GM23338 (cell line): ENCODE measurements around the gene MPO. TPM values are rescaled to one million over a fixed set of nuclear protein-coding genes. Genes with fewer than 3 reads are reported as not detected.
A peak's percentile ranks its signal among the peaks of the same experiment; 100 is the strongest.

Source experiments
- ATAC-seq: fragments of 200-7000 bp; cut with Tn5 transposase; 3 replicates; pipeline ENCODE4 v1.9.1; 2020
- DNase-seq: peaks from one replicate; pipeline ENCODE4 v3.0.0-alpha.2; 2015; ENCODE audit warnings: low spot score
- H2AFZ ChIP-seq: fragments of 200-600 bp; sonication (generic); 2 replicates; pipeline ENCODE4 v1.8.0; 2016; ENCODE audit warnings: antibody characterized with exemption, mild to moderate bottlenecking, moderate library complexity
- H3F3A ChIP-seq: fragments of 200-600 bp; sonication (generic); replicated peaks from 2 replicates; pipeline ENCODE4 v1.8.0; 2017; ENCODE audit warnings: antibody characterized with exemption, mixed run types, low read depth
- H3K27ac ChIP-seq: fragments of 200-600 bp; sonication (generic); 2 replicates; pipeline ENCODE4 v1.6.1; 2016; ENCODE audit warnings: low read depth
- H3K27me3 ChIP-seq: fragments of 200-600 bp; sonication (generic); 2 replicates; pipeline ENCODE4 v1.8.0; 2016; ENCODE audit warnings: mild to moderate bottlenecking, mixed run types, moderate library complexity; ENCODE audit not compliant: insufficient read depth
- H3K36me3 ChIP-seq: fragments of 200-600 bp; sonication (generic); 2 replicates; pipeline ENCODE4 v1.8.0; 2016; ENCODE audit warnings: mild to moderate bottlenecking; ENCODE audit not compliant: insufficient read depth
- H3K4me1 ChIP-seq: fragments of 200-600 bp; sonication (generic); 2 replicates; pipeline ENCODE4 v1.8.0; 2016; ENCODE audit warnings: mild to moderate bottlenecking, moderate library complexity; ENCODE audit not compliant: insufficient read depth
- H3K4me2 ChIP-seq: fragments of 200-600 bp; sonication (generic); 2 replicates; pipeline ENCODE4 v1.7.1; 2017; ENCODE audit warnings: mixed run types
- H3K4me3 ChIP-seq: fragments of 200-600 bp; sonication (generic); 2 replicates; pipeline ENCODE4 v1.6.1; 2016; ENCODE audit warnings: mixed run types
- H3K79me2 ChIP-seq: fragments of 200-600 bp; sonication (generic); replicated peaks from 2 replicates; pipeline ENCODE4 v1.8.0; 2017; ENCODE audit warnings: mild to moderate bottlenecking; ENCODE audit not compliant: insufficient read depth
- H3K9me2 ChIP-seq: fragments of 200-600 bp; sonication (generic); 2 replicates; pipeline ENCODE4 v1.8.0; 2017; ENCODE audit not compliant: insufficient read depth
- H4K20me1 ChIP-seq: fragments of 200-600 bp; sonication (generic); replicated peaks from 2 replicates; pipeline ENCODE4 v1.8.0; 2017; ENCODE audit warnings: mild to moderate bottlenecking; ENCODE audit not compliant: insufficient read depth
- H3K27ac Mint-ChIP-seq: 2 replicates; pipeline ENCODE4 v1.8.0; 2020; ENCODE audit warnings: inconsistent platforms, mild to moderate bottlenecking, moderate library complexity, mixed read lengths
- H3K27me3 Mint-ChIP-seq: 3 replicates; pipeline ENCODE4 v1.8.0; 2022; ENCODE audit warnings: low read depth, mild to moderate bottlenecking, moderate library complexity, mixed read lengths, inconsistent platforms; ENCODE audit not compliant: insufficient read depth, poor library complexity
- H3K36me3 Mint-ChIP-seq: 3 replicates; pipeline ENCODE4 v1.8.0; 2021; ENCODE audit warnings: low read depth, mild to moderate bottlenecking, inconsistent platforms, moderate library complexity, mixed read lengths
- H3K4me1 Mint-ChIP-seq: 3 replicates; pipeline ENCODE4 v1.8.0; 2020; ENCODE audit warnings: mild to moderate bottlenecking, inconsistent platforms, mixed read lengths
- H3K4me3 Mint-ChIP-seq: 3 replicates; pipeline ENCODE4 v1.8.0; 2021; ENCODE audit warnings: moderate library complexity, mild to moderate bottlenecking, inconsistent platforms, mixed read lengths
- H3K9me3 Mint-ChIP-seq: 3 replicates; pipeline ENCODE4 v1.8.0; 2020; ENCODE audit warnings: moderate library complexity, mild to moderate bottlenecking, inconsistent platforms, mixed read lengths
- CREB1 ChIP-seq: fragments of 250-450 bp; sonication (Bioruptor Pico); IDR thresholded peaks from 2 replicates; pipeline ENCODE4 v1.5.0; 2020; ENCODE audit warnings: low read depth, mild to moderate bottlenecking, moderate library complexity
- CTCF ChIP-seq, 2 experiments: fragments of 200-600 bp in 1 of 2; sonication (generic) in 1 of 2; conservative IDR thresholded peaks; 2 replicates each; pipeline versions ENCODE4 v1.5.1 to v1.6.1; 2016 to 2017; ENCODE audit warnings: antibody characterized with exemption in 2 of 2, low read depth in 2 of 2, mild to moderate bottlenecking in 2 of 2, moderate library complexity in 1 of 2
- ETS1 ChIP-seq: IDR thresholded peaks from 2 replicates; pipeline ENCODE4 v1.6.1; 2016; ENCODE audit warnings: antibody characterized with exemption
- EZH2phosphoT487 ChIP-seq: fragments of 200-600 bp; sonication (generic); IDR thresholded peaks from one replicate; pipeline ENCODE4 v1.8.1; 2018; ENCODE audit warnings: antibody characterized with exemption; ENCODE audit not compliant: unreplicated experiment
- JUNB ChIP-seq: IDR thresholded peaks from one replicate; pipeline ENCODE4 v1.6.1; 2016; ENCODE audit warnings: antibody characterized with exemption; ENCODE audit not compliant: unreplicated experiment
- STAT1 ChIP-seq: IDR thresholded peaks from one replicate; pipeline ENCODE4 v1.6.1; 2016; ENCODE audit warnings: antibody characterized with exemption; ENCODE audit not compliant: unreplicated experiment
- ZNF114 ChIP-seq: fragments of 250-450 bp; sonication (Bioruptor Pico); IDR thresholded peaks from 2 replicates; pipeline ENCODE4 v1.5.0; 2020; ENCODE audit warnings: mild to moderate bottlenecking, moderate library complexity
- ZNF462 ChIP-seq: fragments of 250-450 bp; sonication (Bioruptor Pico); IDR thresholded peaks from 2 replicates; pipeline ENCODE4 v1.5.0; 2020; ENCODE audit warnings: mild to moderate bottlenecking, moderate library complexity
- polyA plus RNA-seq: library from polyadenylated mRNA; unstranded; fragments of >200 nt; fragmentation: Nextera tagmentation; extraction: Ambion mirVana; gene quantifications from 2 replicates; pipeline ENCODE4 v1.2.1, GENCODE V29; 2016
- total RNA-seq: library from RNA; depleted of rRNA; stranded (reverse); fragments of >200 nt; shearing (Covaris generic); gene quantifications from 2 replicates; pipeline ENCODE4 v1.2.3, GENCODE V29; 2014

Gene MPO
- total and polyA plus RNA-seq, 2 experiments from 2014 or later: 0.08 TPM; not detected in 1

GRCh38 chr17:58279016-58279711 is 1.6 kb downstream of the MPO start (continued):
- TF ChIP-seq ZNF462 (CRISPR knock-in tag) (no peak), CTCF (conservative IDR thresholded peaks at IDR 0.05; ENCODE audit: low read depth in 2 of 2) (no peak), ETS1 (no peak)

GRCh38 chr17:58278661-58279015 is 2.1 kb downstream of the MPO start:
- ATAC-seq (peak; percentile 14), DNase-seq (no peak)
- H3K9me2 ChIP-seq: peaks cover 5% of the 10 kb centered on the region; the same call in 1 of the 2 replicates
- peak overlapping the region; percentile 90 for H2AFZ ChIP-seq
- Mint-ChIP-seq H3K27me3 (peaks cover 21% of the 10 kb centered on the region), H3K4me3 (no peak overlapping the region), H3K36me3 (no peaks in the 10 kb centered on the region), H3K4me1 (peaks cover 7% of the 10 kb centered on the region), H3K9me3 (no peaks in the 10 kb centered on the region), H3K27ac (no peak overlapping the region)
- H3K27me3 ChIP-seq: peaks cover 30% of the 10 kb centered on the region
- no peak overlapping the region for H3K27ac ChIP-seq
- no peaks in the 10 kb centered on the region for H4K20me1 ChIP-seq
- H3K4me1 ChIP-seq: peaks cover under 1% of the 10 kb centered on the region; the same call in 1 of the 2 replicates
- H3F3A ChIP-seq: no peaks in the 10 kb centered on the region
- no peaks in the 10 kb centered on the region for H3K36me3 ChIP-seq
- H3K4me2 ChIP-seq: peak overlapping the region; percentile 16; the same call in 1 of the 2 replicates
- peak overlapping the region; percentile 25; the same call in 1 of the 2 replicates for H3K4me3 ChIP-seq
- no peaks in the 10 kb centered on the region for H3K79me2 ChIP-seq
- TF ChIP-seq ZNF114 (CRISPR knock-in tag) (no peak), STAT1 (no peak), EZH2phosphoT487 (no peak), JUNB (no peak), CREB1 (CRISPR knock-in tag) (no peak)
